Gastroesophageal sphincter (tissue), 3 donors: ENCODE measurements around the gene NDRG3.
A peak's percentile ranks its signal among the peaks of the same experiment; 100 is the strongest.

Source experiments
- CTCF ChIP-seq, 4 experiments: fragments of 200-600 bp in 2 of 4; fragments of 450-650 bp in 2 of 4; sonication (generic) in 1 of 4; IDR thresholded peaks; one replicate each; pipeline ENCODE4 v1.5.1; 2017 to 2019; ENCODE audit warnings: antibody characterized with exemption in 4 of 4, mild to moderate bottlenecking in 2 of 4, moderate library complexity in 2 of 4
- POLR2A ChIP-seq, 2 donors: fragments of 450-650 bp; IDR thresholded peaks; one replicate each; pipeline ENCODE4 v1.6.1; 2017; ENCODE audit warnings: antibody characterized with exemption in 2 of 2, mild to moderate bottlenecking in 2 of 2, moderate library complexity in 1 of 2

DNA sequence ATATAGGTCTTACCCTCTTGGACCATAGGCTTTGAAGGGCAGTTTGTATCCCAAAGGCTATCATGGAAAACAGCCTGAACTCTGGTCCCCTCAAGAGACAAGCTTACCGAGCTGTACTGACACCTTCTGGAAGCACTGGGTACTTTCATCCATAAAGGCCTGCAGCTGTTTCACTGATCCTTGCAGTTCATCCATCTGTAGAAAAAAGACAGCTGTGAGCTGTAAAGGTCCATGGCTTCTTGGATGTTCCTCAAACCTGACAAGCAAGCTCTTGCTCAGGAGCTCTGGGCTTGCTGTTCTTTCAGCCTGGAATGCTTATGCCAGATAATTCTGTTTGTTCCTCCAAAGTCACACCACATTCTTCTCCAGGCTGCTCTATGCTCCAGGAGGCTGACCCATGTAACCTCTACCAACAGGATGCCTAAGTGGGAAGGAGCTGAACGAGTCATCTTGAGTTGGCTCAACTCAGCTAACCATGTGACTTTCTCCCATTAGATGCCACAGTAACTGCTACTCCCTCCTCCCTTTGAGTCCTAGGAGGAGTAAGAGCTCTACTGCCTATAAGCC, 8.8 kb upstream of the NDRG3 start:
- TF ChIP-seq POLR2A (IDR thresholded peaks at IDR 0.05) = no peak
- TF ChIP-seq CTCF (IDR thresholded peaks at IDR 0.05) = peak; percentile 56 to 86 (median 78)
